GM18511 (cell line): ENCODE results near the gene LPO.

ENCODE experiments used
- ATAC-seq: cut with Tn5 transposase; IDR thresholded peaks from one replicate; pipeline ENCODE4 v1.9.1; 2021; ENCODE audit warnings: mild to moderate bottlenecking, moderate library complexity; ENCODE audit not compliant: unreplicated experiment

Gene LPO

DNA sequence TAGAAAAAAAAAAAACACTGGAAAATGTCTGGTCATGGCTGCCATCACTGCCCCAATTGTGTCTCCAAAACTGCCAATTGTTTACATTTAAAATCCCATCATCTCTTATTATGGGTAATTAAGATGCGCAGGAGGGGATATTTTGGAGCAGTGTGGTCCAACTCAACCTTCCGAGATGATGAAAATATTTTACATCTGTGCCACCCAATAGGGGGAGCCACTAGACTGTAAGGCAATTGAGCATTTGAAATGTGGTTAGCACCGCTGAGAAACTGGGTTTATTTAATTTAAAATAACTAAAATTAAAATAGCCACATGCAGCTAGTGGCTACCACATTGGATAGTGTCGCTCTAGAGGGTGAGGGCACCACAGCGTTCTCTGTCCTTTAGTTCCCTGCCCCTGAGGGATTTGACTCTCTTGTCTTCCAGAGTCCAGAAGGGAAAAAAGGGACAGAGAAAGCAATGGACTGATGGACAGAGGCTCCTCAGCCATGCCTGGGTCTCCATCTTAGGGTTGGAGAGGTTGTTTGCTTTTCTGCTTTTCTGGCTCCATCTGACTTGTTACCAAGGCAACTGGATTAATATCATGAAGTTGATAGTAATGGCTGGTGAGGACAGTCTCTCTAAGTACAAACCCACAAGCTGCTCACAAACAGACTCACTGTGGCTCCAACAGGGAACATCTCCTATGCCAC is 38.9 kb downstream of the LPO start:
- ATAC-seq: no peak

- ATAC-seq: no peak
Measured at GRCh38 chr17:58277802-58278595, 39.6 kb downstream of the LPO start.

DNA sequence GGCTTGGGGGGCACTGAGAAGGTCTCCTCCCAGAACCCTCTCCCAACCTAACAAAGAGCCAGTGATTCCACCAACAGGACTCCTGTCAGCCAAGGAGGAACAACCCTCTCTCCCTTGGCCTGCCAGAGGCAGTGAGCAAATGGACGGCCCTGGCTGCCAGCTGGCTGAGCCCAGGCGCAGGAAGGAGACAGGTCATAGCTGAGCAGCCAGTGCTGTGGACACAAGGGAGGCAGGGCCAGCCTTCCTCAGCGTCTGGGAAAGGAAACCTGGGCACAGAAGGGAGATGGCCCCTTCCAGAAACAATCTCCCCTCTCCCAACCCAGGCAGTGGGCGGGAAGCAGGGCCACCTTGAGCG is 40.3 kb downstream of the LPO start:
- ATAC-seq: no peak

GRCh38 chr17:58279016-58279711 is 40.8 kb downstream of the LPO start:
- ATAC-seq: no peak

DNA sequence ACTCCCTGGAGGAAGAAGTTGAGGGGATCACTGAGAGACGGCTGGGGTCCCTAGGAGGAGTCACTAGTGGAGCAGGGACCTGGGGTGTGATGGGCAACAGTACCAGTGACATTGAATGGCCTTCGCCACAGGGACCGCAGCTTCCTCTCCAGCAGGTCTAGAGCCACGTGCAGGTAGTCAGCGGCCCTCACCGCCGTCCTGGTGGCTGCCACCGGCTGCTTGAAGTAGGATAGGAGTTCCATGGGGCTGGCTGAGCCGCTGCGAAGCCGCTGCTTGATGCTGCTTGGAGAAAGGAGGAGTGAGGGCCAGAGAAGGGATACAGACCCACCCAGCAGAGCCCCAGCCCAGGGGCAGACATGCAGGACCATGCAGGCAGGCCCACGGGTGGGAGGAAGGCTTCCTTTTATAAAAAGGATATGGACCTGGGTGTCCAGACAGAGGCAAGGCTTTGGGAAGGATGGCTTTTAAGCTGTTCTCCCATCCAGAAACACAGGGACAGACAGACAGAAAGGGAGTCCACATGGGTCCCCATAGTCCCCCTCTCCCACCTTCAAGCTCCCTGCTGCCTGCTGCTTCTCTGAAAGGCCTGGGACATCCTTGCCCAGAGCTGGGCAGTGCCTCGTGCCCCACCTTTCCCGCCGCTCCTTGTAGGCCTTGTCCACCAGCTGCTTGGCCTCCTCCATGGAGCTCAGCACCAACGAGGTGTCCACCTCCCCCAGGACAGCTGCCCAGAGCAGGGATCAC is 41.5 kb downstream of the LPO start:
- no peak for ATAC-seq

DNA sequence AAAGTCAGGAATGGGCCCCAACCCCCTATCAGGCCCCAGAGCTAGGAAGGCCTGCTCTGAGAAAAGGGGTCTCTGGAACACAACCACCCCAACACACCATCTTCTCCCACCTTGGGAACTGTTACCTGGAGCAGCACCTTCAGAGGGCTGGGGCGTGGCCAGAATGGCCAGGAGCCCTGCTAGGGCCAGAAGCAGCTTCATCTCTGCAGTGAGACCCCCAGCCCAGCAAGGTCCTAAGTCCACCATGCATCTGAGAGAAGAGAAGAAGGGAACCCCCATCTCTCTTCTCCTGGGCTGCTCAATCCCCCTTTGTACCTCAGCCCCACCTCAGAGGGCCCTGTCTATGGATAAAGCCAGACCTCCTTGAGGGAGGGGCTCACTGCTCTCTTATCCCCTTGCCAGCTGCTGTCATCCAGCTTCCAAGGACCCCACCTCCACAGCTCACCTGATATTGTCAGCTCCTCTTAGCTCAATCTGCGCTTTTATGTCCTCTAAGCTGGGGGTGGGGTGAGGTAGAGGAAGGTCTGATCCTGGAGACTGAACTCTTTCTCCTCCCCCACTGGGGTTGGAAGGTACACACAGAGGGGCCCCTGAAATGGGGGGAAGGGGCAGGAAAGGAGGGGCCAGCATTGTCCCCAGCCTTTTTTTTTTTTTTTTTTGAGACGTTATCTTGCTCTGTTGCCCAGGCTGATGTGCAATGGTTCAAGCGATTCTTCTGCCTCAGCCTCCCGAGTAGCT is 42.3 kb downstream of the LPO start, which contains the start of gene MPO:
TSS of gene MPO (minus strand) at position 456 of the 738 bp plus-strand sequence. CDS start at position 279, 177 bp downstream.
- no peak for ATAC-seq

DNA sequence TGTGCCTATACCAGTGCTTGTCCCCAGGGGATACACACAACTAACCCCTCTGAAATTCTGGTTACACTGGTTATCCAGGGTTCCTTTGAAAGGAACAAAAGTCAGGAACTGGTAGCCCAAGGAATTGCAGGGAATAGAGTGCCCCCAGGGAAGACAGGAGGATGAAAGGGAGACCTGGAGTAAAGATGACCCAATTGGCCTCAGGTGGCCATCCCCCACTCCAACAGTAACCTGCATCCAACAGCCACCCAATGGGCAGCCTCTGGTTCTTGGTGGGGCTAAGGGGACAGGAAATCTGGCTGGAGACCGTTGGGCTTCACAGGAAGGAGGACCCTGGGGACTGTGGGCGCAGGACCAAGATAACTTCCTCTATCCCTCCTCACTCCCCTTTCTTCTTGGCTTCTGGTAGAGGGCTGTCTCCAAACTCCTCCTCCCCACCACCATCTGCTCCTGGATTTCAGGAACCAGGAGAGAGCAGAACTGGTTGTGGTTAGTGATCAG is 43.2 kb downstream of the LPO start:
- ATAC-seq: no peak

DNA sequence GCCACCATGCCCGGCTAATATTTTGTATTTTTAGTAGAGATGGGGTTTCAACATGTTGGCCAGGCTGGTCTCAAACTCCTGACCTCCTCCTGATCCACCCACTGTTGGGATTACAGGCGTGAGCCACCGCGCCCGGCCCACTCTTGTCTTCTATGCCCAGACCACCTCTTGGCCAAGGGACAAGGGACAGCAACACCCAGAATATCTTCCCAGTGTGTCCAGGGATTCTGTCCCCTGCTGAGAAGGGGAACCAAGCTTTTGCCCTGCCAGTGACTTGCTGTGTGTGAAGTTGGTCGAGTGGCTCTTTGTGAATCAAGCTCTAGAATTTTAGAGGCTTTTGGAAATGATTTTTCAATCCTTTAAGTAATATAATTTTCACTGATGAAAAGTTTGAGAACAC is 44.1 kb downstream of the LPO start:
- ATAC-seq: no peak

DNA sequence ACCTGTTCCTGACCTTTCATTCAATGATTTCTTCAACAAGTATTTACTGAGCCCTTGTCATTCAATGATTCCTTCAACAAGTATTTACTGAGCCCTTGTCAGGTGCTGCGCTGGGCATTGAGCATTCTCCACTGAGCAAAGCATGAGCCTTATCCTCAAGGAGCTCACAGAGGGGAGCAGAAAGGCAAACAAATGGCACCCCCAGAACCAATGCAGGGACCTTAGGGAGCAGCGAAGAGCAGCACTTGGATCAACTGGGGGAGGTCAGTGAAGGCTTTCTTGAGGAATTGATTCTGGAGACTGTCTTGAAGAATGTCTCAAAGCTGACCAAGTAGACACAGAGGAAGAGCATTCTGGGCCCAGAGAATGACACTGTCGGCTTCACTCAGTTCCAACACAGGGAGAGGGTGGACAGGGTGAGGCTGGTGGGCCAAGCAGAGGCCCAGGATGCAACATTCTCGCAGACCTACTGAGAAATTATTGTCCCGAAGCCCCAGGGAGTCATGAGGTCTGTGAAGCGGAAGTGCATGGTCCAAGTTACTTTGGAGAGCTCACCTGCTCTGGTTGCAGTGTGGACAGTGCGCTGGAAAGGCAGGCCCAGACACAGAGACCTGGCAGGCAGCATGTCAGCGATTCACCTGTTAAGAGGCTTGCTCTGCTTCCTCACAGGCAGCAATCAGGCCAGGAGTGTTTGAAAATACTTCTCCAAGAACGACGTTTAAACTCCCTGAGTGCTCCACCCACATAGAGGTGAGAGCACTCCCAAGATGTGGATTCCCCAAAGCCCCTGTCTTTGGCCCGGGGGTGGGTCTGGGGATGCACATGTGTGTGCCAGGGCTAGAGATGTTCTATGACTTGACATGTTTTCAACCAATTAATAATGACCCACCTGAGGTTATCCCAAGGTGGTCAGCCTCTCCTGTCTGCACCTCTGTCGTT is 45.6 kb downstream of the LPO start:
- no peak for ATAC-seq

DNA sequence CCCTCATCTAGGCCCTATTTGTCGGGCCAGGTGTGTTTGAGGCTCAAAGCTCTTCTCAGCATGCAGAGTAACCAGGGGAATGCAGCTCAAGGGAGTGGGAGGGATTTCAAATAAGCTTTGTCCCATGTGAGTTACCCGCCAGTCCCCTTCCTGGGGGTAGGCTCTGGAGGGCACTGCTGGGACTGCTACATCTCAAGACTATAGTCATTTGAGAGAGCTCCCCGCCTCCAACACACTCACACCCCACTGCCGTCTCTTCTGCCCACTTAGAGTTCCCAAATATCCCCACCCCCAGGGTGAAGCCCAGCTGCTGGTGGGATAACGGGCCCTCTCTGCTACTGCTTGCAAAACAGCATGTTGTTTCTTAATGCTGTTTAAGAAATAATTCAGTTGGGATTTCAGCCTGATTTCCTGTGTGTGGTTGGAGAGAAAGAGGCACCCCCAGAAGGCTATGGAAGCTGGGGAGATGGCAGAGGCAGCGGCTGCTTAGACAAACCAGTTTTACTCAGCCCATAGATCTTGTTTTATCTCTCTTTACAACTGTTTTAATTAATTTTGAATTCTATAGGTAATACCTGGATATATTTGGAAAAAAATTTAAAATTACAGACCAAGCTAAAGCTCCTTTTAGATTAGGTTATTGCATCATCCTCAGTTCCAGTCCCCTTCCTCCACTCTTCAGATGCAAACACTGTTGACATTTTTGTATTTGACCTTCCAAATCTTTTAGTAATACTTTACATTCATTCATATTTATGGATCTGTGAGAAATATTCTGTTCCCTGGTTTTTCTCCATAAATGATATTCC is 46.4 kb downstream of the LPO start:
- ATAC-seq: no peak

DNA sequence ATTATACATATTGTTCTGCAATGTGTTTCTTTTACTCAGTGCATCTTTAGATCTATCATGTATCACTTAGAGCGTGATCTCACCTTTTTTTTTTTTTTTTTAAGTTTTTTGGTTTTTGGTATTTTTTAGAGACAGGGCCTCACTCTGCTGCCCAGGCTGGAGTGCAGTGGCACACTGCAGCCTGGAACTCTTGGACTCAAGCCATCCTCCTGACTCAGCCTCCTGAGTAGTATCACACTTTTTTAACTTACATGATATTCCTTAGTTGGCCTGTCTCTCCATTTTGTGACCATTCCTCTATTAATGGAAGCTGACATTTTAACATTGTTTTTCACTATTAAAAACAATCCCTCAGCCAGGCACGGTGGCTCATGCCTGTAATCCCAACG is 47.0 kb downstream of the LPO start:
- no peak for ATAC-seq

DNA sequence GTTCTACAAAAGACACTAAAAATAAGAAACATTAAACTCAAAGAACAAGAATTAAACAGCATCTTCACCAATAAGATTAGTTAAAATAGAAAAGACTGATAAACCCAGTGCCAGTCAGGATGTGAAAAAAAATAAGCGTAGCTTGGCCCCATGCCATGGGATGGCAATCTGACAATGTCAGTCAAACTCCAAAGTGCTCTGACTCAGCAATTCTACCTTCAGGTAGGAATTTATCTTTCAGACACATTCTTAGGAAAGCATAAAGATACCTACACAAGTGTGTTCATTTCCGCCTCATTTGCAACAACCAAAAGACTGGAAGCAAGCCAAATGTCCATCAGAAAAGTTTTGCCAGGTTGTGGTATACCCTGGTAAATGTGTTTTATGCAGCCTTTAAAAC is 51.5 kb downstream of the LPO start:
- ATAC-seq: no peak

- ATAC-seq: no peak
Measured at GRCh38 chr17:58291246-58291645, 52.9 kb downstream of the LPO start.

DNA sequence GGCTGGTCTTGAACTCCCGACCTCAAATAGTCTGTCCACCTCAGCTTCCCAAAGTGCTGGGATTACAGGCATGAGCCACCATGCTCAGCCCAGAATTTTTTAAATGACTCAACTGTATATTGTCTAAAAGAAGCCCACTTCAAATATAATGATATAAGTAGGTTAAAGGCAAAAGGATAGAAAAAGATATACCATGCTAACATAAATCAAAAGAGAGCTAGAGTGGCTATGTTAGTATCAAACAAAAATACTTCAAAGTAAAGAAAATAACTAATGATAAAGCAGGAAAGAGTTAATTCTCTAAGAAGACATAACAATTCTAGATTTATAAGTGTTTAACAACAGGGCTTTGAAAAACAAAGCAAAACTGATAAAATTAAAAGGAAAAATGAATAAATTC is 55.6 kb downstream of the LPO start:
- ATAC-seq: no peak

- no peak for ATAC-seq
Measured at GRCh38 chr17:58300336-58300735, 62.0 kb downstream of the LPO start.

DNA sequence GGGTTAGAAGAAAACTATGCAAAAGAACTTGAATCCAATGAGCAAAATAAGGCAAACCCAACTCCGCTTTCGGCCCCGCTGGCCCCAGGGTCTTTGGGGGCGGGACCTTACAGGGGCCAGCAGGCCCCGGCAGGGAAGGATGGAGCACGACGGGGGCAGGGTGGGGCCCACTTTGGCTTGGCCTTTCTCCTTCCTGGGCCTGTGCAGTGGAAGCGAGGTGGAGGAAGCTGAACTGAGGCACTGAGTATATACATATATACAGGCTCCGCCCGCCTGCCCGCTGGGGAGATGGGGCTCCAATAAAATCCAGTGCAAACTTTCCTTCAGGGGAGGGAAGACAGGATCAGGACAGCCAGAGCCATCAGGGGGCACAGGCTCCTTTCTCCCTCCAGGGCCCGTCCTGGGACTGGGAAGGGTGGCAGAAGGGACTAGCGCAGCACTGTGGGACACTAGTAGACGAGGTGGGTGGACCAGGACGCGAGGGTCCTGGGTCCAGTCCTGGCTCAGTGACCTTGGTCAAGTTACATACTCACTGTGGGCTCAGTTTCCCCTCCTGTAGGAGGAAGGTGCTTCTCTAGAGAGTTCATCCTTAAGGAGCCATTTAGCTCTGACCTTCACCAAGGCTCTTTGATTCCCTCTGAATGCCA is 63.2 kb downstream of the LPO start:
- no peak for ATAC-seq

- no peak for ATAC-seq
Measured at GRCh38 chr17:58302171-58302918, 64.0 kb downstream of the LPO start.
